Measurements from ENCODE around the gene ACTN4.

ACTN4 gene

DNA sequence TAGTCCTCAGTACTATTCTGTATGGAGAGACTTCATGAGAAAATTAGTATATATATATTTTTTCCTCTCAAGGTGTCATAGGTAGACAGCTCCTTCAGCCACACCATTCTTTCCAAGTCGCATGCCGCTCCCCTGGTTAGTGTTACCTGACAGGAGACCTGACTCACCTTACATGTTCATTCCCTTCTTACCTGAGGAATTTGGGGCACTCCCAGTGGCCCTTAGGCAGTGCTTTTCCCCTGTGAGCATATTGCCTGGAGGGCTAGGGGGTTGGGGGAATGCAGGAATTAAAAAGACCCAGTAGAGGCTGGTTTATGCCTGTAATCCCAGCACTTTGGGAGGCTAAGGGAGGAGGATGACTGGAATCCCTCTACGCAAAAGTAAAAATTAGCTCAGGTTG lies 9.0 kb upstream of the ACTN4 start:
- DNase-seq: no peak

DNA sequence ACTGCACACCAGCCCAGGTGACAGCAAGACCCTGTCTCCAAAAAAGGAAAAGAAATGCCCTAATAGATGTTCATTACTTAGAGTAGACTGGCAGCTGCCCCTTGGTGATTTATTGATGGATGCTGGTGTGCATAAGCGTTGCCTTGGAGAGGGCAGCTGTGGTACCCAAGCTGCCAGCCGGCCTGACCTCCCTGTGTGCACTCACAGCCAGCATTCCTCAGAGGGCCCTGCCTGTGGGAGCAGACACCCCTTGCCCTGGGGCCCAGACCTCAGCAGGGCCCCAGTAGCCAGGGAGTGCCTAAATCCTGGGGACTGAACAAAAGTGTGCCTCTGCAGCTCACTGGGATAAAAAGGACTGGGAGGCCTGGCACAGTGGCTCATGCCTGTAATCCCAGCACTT lies 7.8 kb upstream of the ACTN4 start:
- no peak for DNase-seq

DNA sequence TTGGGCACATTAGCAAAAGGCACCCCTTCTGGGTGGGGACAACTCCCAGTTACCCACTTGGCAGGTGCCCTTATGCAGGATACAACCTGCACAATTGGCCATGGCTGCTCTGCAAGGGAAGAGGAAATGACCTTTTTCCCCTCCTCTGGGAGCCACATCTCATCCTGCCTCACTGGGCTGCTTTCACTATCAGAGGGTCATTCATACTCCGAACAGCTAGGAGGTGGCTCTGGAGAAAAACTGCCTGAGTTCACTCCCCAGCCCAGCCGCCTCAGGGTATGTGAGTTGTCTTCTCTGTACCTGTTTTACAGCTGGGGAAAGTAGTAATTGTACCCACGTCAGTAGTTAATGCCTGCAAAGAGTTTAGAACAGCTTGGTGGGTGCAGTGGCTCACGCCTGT lies 7.1 kb upstream of the ACTN4 start:
- no peak for DNase-seq

DNA sequence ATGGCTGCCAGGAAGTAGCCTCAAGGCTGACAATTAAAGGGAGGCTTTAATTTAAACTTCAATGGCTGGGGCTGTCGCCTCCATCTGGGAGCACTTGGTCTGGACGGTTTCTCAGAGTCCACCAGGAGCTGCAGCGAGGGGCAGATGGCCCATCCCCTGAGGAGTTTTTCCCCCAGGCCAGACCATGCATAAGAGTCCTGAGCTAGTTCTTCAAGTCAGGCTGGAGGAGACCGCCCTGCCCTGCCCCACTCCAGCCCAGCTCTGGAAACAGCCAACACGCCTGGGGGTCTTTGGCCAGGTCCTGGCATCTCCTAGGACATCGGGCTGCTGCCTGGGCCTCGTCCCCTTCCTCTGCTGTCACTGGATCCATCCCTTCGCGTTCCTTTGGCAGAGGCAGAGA lies 5.3 kb upstream of the ACTN4 start:
- DNase-seq: no peak

DNA sequence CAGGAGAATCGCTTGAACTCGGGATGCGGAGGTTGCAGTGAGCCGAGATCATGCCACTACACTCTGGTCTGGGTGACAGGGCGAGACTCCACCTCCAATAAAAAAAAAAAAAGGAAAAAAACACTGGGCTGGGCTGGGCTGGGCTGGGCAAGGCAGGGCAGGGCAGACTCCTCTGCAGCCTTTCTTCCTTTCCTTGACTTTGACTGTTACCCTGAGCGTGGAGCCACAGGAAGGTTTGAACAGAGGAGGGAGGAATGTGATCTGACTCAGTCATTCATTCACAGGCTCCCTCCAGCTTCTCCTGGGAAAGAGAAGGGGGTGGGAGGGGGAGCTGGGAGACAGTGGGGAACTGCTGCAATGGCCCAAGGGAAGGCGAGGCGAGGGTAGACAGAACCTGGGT lies 2.7 kb upstream of the ACTN4 start:
- no peak for DNase-seq

DNA sequence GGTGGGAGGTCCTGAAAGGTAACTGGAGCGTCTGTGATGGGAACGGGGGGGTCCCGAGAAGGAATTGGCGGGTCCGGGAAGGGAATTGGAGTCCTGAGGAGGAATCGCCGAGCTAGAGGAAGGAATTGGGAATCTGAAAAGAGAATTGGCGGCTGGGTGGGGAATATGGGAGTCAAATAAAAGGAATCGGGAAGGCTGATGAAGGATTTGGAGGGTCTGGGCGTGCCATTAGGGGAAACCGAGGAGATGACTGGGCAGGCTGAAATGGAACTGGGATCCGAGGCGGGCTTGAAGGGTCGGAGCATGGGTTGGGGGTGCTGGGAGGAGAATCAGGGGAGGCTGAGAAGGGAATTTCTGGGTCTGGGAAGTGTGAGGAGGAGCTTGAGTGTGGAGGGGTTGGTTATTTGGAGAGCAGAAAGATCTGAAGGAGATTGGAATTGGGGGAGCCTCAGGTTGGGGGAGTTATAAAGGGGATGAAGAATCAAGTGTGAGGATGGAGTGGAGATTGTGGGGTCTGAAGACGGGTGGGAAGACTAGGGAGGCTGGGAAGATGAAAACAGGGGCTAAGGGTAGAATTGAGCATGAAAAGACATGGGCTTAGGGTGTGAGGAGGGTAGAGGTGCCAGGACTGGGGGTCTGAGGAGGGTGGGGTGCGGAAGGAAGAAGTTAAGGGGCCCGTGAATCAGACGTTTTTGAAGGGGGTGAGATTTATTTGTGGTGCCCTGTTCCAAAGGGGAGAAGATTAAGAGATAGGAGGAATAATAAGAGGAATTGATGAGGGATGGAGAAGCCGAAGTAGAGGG lies 718 bp downstream of the ACTN4 start:
- no peak for DNase-seq

DNA sequence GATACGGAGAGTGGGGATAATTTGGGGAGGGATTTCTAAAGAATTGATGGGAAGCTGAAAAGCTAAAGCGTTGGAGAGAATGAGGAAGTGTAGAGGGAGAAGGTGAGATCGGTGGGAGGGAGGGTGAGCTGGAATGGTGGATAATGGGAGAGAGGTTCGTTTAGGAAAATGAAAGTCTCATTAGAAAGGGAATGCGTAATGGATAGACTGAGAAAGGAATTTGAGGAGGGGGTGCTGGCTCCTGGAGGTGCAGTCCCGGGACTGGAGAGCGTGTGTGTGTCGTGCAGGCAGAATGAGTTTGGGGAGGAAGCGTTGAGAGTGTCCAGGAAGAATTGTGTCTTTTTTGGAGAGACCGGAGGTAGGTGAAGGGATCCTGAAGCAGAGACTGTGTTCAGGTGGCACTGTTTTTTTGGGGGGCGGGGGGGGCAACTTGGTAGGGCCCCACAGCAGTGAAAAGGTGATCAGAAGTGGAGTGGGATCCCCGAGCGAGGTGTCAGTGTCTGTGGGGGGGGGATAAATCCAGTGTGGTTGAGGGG lies 1.4 kb downstream of the ACTN4 start:
- DNase-seq: no peak

DNA sequence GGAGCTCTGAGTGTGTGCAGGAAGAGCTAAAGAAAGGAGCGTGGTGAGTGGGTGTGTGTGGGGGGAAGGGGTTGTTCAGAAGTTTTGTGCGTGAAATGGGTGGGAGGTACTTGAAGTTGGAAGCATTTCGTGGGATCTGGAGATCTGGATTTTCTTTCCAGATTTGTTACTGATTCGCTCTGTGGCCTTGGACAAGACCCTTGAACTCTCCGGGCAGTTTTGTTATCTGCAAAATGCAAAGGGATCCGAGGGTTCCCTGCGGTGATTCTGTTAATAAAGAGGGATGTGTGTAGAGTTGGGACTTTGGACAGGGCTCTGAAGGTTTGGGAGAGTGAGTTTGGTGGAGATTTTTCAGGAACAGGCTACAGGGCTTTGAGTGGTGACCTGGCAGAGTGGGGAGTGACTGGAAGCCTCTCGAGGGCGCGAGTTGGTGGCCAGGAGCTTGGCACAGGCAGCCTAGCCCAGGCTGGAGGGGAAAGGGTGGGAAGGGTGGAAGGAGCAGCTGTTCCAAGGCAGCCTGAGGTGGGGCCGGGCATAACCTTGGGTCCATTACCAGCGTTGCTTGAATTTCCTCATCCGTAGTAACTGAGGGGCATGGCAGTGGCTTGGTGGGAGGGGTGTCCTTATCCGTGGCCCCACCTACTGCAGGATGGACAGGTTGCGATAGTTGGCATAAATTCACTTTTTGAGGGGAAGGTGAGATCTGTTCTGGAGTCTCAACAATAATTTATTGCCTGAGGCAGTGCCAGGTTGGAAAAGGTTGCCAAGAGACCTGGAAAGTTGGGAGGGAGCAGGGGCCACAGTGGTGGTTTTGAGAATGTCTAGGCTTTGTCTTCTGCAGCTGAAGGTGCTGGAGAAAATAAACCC lies 2.1 kb downstream of the ACTN4 start:
- DNase-seq: no peak

DNA sequence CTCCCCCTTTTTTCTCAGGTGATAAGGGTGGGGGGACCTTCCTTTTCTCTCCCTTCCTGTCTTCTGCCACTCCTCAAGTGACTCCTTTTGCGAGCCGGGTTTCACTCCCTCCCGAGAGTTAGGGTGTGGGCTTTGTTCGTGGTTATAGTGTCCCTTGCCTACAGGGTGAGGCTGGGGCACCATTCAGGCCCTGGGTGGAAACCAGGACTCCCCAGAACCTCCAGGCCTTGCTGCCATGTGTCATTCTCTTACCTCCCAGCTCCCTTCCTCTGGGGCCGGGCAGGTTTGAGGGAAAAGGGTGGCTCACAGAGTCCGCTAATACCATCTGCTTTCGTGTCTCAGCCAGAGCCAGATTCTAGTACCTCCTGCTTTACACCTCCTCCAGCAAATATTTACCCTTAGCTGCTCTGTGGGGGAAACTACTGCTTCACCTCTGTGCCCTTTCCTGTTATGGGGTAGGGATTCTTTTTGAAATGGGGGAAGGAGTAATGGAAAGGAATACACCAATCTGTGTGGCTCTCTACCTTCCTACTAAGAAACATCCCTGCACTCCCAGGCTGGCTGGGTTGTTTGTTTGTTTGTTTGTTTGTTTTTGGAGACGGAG lies 2.8 kb downstream of the ACTN4 start:
- DNase-seq: no peak

DNA sequence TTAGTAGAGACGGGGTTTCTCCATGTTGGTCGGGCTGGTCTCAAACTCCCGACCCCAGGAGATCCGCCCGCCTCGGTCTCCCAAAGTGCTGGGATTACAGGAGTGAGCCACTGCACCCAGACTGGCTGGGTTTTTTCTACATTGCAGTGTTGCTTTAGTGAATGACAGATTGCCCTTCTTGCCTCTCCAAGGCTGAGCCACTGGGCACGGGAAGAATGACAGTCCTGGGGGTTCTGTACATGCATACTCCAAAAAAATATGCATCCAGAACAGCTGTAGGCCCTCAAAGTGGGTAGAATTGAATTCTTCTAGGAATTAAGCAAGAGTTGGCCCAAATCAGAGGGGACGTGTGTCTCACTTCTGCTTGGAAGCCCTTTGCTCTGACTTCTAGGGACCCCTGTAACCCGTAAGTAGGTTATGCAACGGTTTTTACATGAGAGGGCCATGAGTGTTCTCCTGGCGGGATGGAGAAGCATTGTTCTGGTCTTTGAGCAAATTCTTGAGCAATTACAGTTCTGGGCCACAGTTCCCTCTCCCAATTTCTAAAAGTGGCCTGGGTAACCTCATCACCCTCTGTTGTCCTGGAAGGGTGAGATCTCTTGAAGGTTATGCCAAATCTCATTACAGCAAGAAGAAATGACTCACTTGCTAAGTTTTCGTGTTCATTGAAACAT lies 3.6 kb downstream of the ACTN4 start:
- DNase-seq: no peak

DNA sequence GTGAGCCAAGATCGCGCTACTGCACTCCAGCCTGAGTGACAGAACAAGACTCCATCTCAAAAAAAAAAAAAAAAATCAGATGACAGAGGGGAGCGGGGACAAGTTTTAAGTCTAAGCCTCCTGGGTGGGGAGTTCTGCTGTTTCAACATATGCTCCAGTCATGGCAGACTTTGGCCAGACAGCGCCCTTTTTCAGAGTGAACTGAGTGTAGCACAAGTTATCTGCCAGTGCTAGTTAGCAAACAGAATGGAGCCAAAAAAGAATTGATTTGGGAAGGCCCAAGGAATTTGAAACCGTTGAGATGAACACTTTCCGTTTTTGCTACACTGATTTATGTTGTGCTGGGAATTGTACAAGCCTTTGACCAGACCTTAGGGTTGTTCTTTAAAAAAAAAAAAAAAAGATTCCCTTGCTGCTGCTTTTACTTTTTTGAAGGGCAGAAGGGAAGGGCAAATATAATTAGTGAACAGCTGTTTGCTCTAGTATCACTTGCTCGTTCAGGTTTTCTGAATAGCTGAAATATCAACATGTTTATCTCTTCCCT lies 5.7 kb downstream of the ACTN4 start:
- no peak for DNase-seq

DNA sequence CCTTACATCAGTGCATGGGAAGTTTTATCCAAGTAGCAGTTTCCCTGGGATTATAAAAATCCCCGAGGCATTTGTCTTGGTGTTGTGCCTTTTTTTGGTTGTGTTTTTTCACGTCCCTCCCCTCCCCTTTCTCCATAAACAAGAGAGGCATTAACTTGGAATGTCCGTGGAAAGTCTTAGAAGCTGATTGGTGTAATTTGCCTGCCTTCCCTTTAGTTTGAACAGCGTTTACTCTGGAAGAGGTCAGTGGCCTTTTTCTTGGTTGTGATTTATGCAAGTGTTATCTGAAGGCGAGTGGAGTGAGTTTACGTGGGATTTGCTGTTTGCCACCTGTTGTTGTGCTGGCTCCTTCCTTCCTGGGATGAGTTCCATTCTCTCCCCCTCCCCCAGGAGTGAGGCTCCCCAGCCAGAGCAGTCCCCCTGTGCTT lies 7.2 kb downstream of the ACTN4 start:
- DNase-seq: no peak

DNA sequence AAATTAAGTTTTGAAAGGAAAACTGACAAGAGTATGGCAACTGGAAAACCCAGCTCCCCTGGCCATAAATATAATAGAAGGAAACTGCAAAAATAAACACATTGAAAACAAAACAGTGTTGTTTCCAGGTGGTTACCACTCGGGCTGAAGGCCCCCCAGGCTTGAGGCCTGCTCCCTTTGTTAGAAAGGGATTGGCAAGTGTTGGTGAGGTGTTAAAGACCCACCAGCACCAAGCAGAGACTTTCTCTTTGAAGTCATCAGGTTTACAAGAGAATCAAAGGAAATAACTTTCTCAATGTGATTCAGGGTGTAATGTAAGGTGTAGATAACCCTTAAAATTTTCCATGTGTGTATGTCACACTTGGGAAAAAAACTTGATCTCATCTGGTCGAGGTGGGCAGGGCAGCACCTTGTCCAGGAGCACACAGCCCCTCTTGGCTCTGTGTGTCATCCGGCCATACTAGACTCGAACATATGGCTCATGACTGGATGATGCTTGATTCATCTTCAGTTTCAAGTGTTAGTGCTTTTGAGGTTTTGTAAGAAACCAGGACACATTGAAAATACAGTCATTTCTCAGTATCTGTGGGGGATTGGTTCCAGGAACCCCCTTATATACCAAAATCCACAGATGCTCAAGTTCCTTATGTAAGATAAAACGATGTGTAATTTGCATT lies 7.8 kb downstream of the ACTN4 start:
- DNase-seq: peak; percentile 28

DNA sequence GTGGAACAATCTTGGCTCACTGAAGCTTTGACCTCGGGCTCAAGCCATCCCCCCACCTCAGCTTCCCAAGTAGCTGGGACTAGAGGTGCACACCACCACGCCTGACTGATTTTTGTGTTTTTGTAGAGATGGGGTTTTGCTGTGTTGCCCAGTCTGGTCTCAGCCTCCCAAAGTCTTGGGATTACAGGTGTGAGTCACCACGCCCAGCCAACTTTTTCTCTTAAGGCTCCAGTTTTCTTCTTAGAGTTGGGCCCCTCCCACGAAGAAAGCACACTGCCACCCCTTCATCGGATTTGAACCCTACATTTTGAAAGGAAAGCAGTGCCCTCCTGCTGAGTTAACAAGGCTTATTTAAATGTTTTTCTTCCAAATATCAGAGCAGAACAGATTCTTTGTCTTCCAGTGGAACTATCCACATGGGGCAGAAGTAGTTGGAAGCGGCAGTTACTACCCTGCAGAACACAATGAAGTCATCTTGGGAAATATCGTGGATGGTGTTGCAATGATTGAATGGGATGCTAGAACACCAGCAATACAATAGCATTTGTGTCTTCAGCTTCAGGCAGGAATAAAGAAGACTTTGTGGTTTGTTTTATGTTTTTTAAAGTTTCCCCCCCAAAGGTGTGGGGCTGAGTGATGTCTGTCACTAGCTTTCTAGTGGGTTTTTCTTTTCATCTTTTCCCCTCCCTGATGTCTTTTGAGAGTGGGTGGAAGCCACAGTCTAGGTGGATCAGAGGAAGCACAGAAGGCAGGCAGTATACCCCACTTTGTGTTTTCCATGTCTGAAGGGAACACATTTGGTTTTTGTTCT lies 8.9 kb downstream of the ACTN4 start:
- DNase-seq: peak; percentile 68

DNA sequence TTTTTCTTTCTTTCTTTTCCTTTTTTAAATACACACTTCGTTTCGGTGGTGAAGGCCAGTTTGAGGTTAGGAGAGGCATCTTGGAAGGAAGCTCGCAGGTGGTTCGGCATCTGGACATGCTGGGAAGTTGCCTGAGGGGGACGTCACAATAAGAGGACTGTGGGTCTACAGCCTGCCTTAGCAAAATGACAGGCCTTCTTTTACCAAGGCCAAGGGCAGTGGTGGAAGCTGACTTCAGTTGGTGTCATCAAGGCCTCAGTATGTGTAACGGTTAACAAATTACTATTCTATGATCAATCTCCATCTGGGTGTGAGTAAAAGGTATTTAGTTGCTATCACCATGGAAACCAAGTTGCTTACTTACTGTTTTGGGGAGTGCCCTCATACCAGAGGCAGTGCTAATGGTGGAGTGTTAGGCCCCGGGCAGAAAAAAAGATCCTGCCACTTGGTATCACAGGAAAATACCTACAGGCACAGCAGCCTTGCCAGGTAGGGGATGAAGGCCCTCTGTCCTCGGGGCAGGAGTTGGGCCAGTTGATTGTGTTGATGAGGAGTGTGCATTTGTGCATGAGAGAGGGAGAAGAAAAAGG lies 10.3 kb downstream of the ACTN4 start:
- DNase-seq: peak; percentile 44

DNA sequence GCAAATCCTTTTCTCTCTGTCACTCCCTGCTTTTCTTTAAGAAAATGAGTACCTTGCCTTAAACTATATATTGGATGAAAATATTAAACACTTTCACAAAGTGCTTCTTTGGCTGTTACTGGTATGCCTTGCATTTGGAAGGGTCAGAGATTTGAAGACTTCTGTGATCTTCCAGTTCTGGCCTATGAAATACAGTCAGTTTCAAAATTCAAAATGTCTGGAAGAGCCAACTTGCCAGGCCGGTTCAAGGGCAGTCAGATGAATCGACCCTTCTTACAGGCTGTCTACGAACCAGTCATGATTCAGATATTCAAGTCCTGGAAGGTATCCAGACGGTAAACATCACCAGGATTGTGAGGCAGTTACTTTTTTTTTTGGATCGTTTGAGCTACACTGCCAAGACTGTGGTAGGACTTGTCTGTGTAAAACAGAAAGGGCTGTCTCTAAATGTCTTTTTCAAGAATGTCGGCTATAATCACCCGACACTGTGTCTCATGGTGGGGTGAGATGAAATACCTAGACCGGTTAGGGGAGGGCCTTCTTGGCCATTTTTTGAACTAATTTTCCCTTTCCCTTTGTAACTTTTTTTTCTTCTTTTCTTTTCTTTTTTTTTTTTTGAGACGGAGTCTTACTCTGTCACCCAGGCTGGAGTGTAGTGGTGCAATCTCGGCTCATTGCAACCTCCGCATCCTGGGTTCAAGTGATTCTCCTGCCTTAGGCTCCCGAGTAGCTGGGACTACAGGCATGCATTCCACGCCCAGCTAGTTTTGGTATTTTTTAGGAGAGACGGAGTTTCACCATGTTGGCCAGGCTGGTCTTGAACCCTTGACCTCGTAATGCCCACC lies 11.2 kb downstream of the ACTN4 start:
- no peak for DNase-seq

DNA sequence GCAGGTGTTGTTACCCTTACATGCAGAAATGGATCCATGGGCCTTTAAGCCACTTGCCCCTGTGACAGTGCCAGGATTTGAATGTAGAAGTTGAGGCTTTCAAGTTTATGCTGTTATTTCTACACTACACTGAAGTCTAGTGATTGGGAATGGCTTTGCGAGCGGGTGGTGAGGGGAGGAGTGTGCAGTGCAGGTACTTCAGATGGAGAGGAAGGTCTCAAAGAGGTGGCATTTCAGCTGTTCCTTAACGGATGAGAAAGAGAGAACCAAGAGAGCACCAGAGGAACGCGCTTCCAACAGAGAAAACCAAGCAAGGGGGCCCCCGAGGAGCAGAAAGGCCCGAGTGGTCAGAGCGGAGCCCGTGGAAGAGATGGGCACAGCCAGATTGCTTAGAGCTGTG lies 13.3 kb downstream of the ACTN4 start:
- DNase-seq: no peak

DNA sequence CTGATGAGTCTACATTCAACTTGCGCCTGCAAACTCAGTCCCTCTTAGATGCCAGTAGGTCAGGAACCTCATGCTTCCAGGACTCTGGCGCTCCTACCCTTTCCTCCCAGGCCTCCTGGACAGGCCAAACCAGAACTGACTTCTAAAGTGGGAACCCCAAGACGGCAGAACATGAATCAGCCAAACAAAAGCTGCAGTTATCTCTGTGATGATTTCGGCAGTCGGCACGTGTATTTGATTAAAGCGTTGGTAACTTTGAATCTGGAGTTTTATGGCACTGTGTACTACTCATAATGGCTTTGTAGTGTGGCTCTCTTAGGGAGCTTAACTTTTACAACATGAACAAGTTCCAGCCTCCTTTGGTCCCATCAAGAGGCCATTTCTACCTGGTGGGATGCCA lies 13.7 kb downstream of the ACTN4 start:
- DNase-seq: no peak

DNA sequence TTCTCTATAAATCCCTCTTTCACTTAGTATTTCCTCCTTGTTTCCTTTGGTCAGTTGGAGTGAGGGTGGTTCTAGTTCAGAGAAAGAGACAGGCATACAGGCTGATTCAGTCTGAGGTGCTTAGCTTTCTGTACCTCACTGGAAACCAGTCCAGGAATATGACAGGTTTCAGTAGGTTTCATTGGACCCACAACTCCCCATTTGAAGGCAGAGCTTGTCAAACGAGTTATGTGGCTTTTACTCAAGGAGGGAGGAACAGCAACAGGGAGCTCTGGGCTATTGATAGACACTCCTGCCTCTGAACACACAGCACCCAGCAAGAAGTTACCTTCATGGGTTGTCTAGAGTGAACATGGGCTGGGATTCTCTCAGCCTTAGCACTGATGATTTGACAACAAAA lies 14.5 kb downstream of the ACTN4 start:
- DNase-seq: no peak
